GM12872 (cell line): ENCODE results near the gene COL28A1.

Experiments used
- CTCF ChIP-seq: IDR thresholded peaks from 3 replicates; pipeline ENCODE4 v1.5.1; 2011; ENCODE audit warnings: low read depth, mild to moderate bottlenecking, low read length, moderate library complexity; ENCODE audit not compliant: insufficient read depth

COL28A1 gene

GRCh38 chr7:7519528-7519927 is 16.1 kb downstream of the COL28A1 start:
- TF ChIP-seq CTCF: no peak

- TF ChIP-seq CTCF: no peak
These were observed 16.6 kb downstream of the COL28A1 start for GRCh38 chr7:7519056-7519455.

- TF ChIP-seq CTCF: no peak
These were observed 17.9 kb downstream of the COL28A1 start for GRCh38 chr7:7517754-7518153.

- TF ChIP-seq CTCF: no peak
These were observed 19.0 kb downstream of the COL28A1 start for GRCh38 chr7:7516662-7517061.

GRCh38 chr7:7516156-7516555 is 19.5 kb downstream of the COL28A1 start:
- no peak for TF ChIP-seq CTCF

GRCh38 chr7:7512861-7513597 is 22.6 kb downstream of the COL28A1 start:
- no peak for TF ChIP-seq CTCF

GRCh38 chr7:7510794-7511193 is 24.9 kb downstream of the COL28A1 start:
- no peak for TF ChIP-seq CTCF
